AG09309 (cell line): Measurements from ENCODE around the gene MAPKAP1.

Experiments
- DNase-seq: peaks from one replicate; pipeline ENCODE4 v3.0.0-alpha.2; 2010; ENCODE audit warnings: low read depth
- H3K4me3 ChIP-seq: 2 replicates; pipeline ENCODE4 v1.5.1; 2011; ENCODE audit warnings: mild to moderate bottlenecking, low read depth, low read length, moderate library complexity; ENCODE audit not compliant: control insufficient read depth
- TF ChIP-seq, protein P1 (sequence below): IDR thresholded peaks from 2 replicates; pipeline ENCODE4 v1.5.1; 2011; ENCODE audit warnings: mild to moderate bottlenecking, low read depth, low read length, inconsistent platforms; ENCODE audit not compliant: insufficient read depth, control insufficient read depth; ENCODE audit errors: missing control alignments

MAPKAP1 gene

GRCh38 chr9:125632321-125633115 is 74.5 kb downstream of the MAPKAP1 start:
- no peak overlapping the region for H3K4me3 ChIP-seq
- no peak for DNase-seq
- TF ChIP-seq, protein P1, sequence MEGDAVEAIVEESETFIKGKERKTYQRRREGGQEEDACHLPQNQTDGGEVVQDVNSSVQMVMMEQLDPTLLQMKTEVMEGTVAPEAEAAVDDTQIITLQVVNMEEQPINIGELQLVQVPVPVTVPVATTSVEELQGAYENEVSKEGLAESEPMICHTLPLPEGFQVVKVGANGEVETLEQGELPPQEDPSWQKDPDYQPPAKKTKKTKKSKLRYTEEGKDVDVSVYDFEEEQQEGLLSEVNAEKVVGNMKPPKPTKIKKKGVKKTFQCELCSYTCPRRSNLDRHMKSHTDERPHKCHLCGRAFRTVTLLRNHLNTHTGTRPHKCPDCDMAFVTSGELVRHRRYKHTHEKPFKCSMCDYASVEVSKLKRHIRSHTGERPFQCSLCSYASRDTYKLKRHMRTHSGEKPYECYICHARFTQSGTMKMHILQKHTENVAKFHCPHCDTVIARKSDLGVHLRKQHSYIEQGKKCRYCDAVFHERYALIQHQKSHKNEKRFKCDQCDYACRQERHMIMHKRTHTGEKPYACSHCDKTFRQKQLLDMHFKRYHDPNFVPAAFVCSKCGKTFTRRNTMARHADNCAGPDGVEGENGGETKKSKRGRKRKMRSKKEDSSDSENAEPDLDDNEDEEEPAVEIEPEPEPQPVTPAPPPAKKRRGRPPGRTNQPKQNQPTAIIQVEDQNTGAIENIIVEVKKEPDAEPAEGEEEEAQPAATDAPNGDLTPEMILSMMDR = no peak

GRCh38 chr9:125631391-125632085 is 75.5 kb downstream of the MAPKAP1 start:
- TF ChIP-seq, protein P1 = peak; percentile 68
- no peak for DNase-seq
- H3K4me3 ChIP-seq = no peak overlapping the region

DNA sequence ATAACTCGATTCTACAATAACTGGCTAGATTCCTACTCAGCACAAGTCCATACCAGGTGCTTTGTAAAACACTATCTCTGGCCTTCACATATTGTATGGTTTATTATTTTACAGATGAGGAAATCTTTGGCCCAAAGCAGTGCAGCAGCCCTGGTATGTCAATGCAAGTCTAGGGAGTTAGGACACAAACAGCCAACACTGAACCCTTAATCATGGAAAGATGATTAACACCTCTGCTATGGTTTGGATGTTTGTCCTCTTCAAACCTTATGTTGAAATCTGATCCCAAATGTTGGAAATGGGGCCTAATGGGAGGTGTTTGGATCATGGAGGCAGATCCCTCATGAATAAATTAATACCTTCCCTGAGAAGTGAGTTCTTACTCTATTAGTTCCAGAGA is 76.6 kb downstream of the MAPKAP1 start:
- TF ChIP-seq, protein P1 = no peak
- DNase-seq = no peak

DNA sequence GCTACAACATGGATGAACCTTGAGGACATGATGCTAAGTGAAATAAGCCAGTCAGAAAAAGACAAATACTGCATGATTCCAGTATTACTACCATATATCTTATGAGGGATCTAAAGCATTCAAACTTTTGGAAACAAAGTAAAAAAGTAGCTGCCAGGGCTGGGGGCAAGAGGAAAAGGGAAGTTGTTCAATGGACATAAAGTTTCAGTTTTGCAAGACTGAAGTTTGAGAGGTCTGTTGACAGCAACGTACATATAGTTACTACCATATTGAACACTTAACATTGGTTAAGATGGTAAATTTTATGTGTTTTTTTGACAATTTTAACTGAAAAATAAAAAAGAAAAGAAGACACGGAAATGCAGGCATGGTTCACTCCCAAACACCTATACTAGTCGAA is 77.6 kb downstream of the MAPKAP1 start:
- TF ChIP-seq, protein P1 = no peak
- DNase-seq = no peak
- no peak overlapping the region for H3K4me3 ChIP-seq

More for the DNA sequence above, 76.6 kb downstream of the MAPKAP1 start:
- H3K4me3 ChIP-seq = no peak overlapping the region

GRCh38 chr9:125626187-125626586 is 80.8 kb downstream of the MAPKAP1 start:
- TF ChIP-seq, protein P1 = no peak

GRCh38 chr9:125621170-125621569 is 85.8 kb downstream of the MAPKAP1 start:
- TF ChIP-seq, protein P1 = no peak
- no peak overlapping the region for H3K4me3 ChIP-seq
- no peak for DNase-seq

More at GRCh38 chr9:125626187-125626586, 80.8 kb downstream of the MAPKAP1 start:
- no peak overlapping the region for H3K4me3 ChIP-seq
- DNase-seq = no peak
